Nephron (organoid): Measurements from ENCODE around the gene RBP5.

ENCODE experiments used
- H3K27ac Mint-ChIP-seq, 3 experiments: 2 replicates each; pipeline ENCODE4 v1.8.0; 2020; ENCODE audit warnings: mixed read lengths in 3 of 3, mild to moderate bottlenecking in 2 of 3, moderate library complexity in 1 of 3
- H3K27me3 Mint-ChIP-seq: 2 replicates; pipeline ENCODE4 v1.8.0; 2021; ENCODE audit warnings: low read depth, mild to moderate bottlenecking, moderate library complexity, mixed read lengths
- H3K36me3 Mint-ChIP-seq: 2 replicates; pipeline ENCODE4 v1.8.0; 2020; ENCODE audit warnings: low read depth, mixed read lengths
- H3K4me1 Mint-ChIP-seq: 2 replicates; pipeline ENCODE4 v1.8.0; 2020; ENCODE audit warnings: mixed read lengths
- H3K4me3 Mint-ChIP-seq, 3 experiments: 2 replicates each; pipeline ENCODE4 v1.8.0; 2020; ENCODE audit warnings: mild to moderate bottlenecking in 3 of 3, mixed read lengths in 3 of 3, moderate library complexity in 2 of 3
- H3K9me3 Mint-ChIP-seq: 2 replicates; pipeline ENCODE4 v1.8.0; 2020; ENCODE audit warnings: mixed read lengths
- TF ChIP-seq, protein P1 (sequence below), 3 experiments: fragments of 200-600 bp; sonication (generic); IDR thresholded peaks; one replicate each; pipeline ENCODE4 v1.5.0; 2021; ENCODE audit warnings: antibody characterized with exemption in 3 of 3; ENCODE audit not compliant: unreplicated experiment in 3 of 3

The RBP5 gene

DNA sequence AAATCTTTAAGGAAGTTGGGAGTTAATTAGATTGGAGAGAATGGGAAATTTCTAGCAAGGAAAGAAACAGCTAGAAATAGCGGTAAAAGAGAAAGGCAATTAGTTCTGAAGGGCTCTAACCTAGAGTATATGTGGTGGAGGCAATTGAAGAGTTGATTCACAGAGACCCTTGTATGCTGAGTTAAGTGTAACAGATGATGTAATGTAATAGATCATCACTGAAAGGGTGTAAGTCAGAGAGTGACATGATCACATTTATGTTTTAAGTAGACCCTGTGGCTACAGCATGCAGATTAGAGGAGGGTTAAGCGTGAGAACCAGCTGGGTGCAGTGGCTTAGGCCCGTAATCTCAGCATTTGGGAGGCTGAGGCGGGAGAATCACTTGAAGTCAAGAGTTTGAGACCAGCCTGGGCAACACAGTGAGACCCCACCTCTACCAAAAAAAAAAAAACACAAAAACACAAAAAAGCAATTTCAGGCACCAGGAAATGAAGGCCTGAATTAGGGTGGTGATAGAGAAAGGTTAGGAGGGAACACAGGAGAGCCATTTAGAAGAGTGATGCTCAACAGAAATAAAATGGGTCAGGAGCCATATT, 3.0 kb downstream of the RBP5 start:
- Mint-ChIP-seq H3K36me3 (no peaks in the 10 kb centered on the region), H3K27ac (peak overlapping the region in 2 of 3 experiments; percentile 23 to 69), H3K9me3 (no peaks in the 10 kb centered on the region), H3K4me3 (peak overlapping the region; percentile 6 to 44 (median 20)), H3K27me3 (peaks cover 9% of the 10 kb centered on the region), H3K4me1 (peaks cover 37% of the 10 kb centered on the region)
- TF ChIP-seq, protein P1, sequence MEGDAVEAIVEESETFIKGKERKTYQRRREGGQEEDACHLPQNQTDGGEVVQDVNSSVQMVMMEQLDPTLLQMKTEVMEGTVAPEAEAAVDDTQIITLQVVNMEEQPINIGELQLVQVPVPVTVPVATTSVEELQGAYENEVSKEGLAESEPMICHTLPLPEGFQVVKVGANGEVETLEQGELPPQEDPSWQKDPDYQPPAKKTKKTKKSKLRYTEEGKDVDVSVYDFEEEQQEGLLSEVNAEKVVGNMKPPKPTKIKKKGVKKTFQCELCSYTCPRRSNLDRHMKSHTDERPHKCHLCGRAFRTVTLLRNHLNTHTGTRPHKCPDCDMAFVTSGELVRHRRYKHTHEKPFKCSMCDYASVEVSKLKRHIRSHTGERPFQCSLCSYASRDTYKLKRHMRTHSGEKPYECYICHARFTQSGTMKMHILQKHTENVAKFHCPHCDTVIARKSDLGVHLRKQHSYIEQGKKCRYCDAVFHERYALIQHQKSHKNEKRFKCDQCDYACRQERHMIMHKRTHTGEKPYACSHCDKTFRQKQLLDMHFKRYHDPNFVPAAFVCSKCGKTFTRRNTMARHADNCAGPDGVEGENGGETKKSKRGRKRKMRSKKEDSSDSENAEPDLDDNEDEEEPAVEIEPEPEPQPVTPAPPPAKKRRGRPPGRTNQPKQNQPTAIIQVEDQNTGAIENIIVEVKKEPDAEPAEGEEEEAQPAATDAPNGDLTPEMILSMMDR (IDR thresholded peaks at IDR 0.05; ENCODE audit: unreplicated experiment in 3 of 3): no peak

- TF ChIP-seq, protein P1 (IDR thresholded peaks at IDR 0.05; ENCODE audit: unreplicated experiment in 3 of 3): no peak
- H3K27me3 Mint-ChIP-seq: peaks cover 8% of the 10 kb centered on the region
- no peaks in the 10 kb centered on the region for H3K36me3 Mint-ChIP-seq
- peak overlapping the region; percentile 28 to 98 (median 84) for H3K27ac Mint-ChIP-seq
- H3K4me1 Mint-ChIP-seq: peaks cover 33% of the 10 kb centered on the region
- H3K4me3 Mint-ChIP-seq: peak overlapping the region in 1 of 3 experiments; percentile 58
- no peaks in the 10 kb centered on the region for H3K9me3 Mint-ChIP-seq
These were observed 4.7 kb downstream of the RBP5 start for GRCh38 chr12:7123806-7124522.

GRCh38 chr12:7122811-7123769, 5.6 kb downstream of the RBP5 start:
- Mint-ChIP-seq H3K27ac (peak overlapping the region; percentile 28 to 98 (median 84)), H3K9me3 (no peaks in the 10 kb centered on the region), H3K27me3 (peaks cover 4% of the 10 kb centered on the region), H3K4me3 (peak overlapping the region in 1 of 3 experiments; percentile 1), H3K36me3 (no peaks in the 10 kb centered on the region), H3K4me1 (peaks cover 26% of the 10 kb centered on the region)
- TF ChIP-seq, protein P1 (IDR thresholded peaks at IDR 0.05; ENCODE audit: unreplicated experiment in 3 of 3): no peak

- Mint-ChIP-seq H3K4me1 (peaks cover 20% of the 10 kb centered on the region), H3K4me3 (no peak overlapping the region), H3K36me3 (peaks cover under 1% of the 10 kb centered on the region), H3K27me3 (no peaks in the 10 kb centered on the region), H3K27ac (no peak overlapping the region), H3K9me3 (no peaks in the 10 kb centered on the region)
- TF ChIP-seq, protein P1 (IDR thresholded peaks at IDR 0.05; ENCODE audit: unreplicated experiment in 3 of 3): no peak
These were observed 7.4 kb downstream of the RBP5 start for GRCh38 chr12:7121324-7121723.

- Mint-ChIP-seq H3K27me3 (no peaks in the 10 kb centered on the region), H3K4me1 (peaks cover 20% of the 10 kb centered on the region), H3K27ac (no peak overlapping the region), H3K36me3 (peaks cover 11% of the 10 kb centered on the region), H3K9me3 (no peaks in the 10 kb centered on the region), H3K4me3 (no peak overlapping the region)
- TF ChIP-seq, protein P1 (IDR thresholded peaks at IDR 0.05; ENCODE audit: unreplicated experiment in 3 of 3): no peak
These were observed 8.5 kb downstream of the RBP5 start for GRCh38 chr12:7120166-7120565.
